Fibroblast of lung (primary cell): ENCODE measurements around the gene UTF1. TPM values are rescaled to one million over a fixed set of nuclear protein-coding genes. Genes with fewer than 3 reads are reported as not detected.

Experiments used
- DNase-seq, 2 donors: peaks; one replicate each; pipeline versions ENCODE4 v3.0.0 to v3.0.0-alpha.2; 2010; ENCODE audit warnings: low read depth in 2 of 2
- H2AFZ ChIP-seq: 2 replicates; pipeline ENCODE4 v1.5.1; 2012; ENCODE audit warnings: low read length, control low read depth, inconsistent platforms
- H3K27ac ChIP-seq: 2 replicates; pipeline ENCODE4 v1.5.1; 2011; ENCODE audit warnings: low read length, control low read depth; ENCODE audit not compliant: insufficient read depth
- H3K27me3 ChIP-seq: 2 replicates; pipeline ENCODE4 v1.5.1; 2011; ENCODE audit warnings: mild to moderate bottlenecking, low read length; ENCODE audit not compliant: control insufficient read depth, insufficient read depth
- H3K36me3 ChIP-seq: 2 replicates; pipeline ENCODE4 v1.5.1; 2011; ENCODE audit warnings: low read length; ENCODE audit not compliant: control insufficient read depth, insufficient read depth
- H3K4me1 ChIP-seq: 2 replicates; pipeline ENCODE4 v1.5.1; 2011; ENCODE audit warnings: low read length; ENCODE audit not compliant: control insufficient read depth, insufficient read depth; ENCODE audit errors: extremely low read depth
- H3K4me2 ChIP-seq: 2 replicates; pipeline ENCODE4 v1.5.1; 2011; ENCODE audit warnings: low read length, control low read depth; ENCODE audit not compliant: insufficient read depth; ENCODE audit errors: extremely low read depth
- H3K4me3 ChIP-seq, 4 experiments: fragments of 200-600 bp in 1 of 4; sonication (generic) in 1 of 4; replicated peaks in 1 of 4; 2 replicates each; pipeline ENCODE4 v1.5.1; 2011 to 2016; ENCODE audit warnings: low read length in 4 of 4, low read depth in 3 of 4, mild to moderate bottlenecking in 3 of 4, control low read depth in 2 of 4, inconsistent platforms in 1 of 4, mixed read lengths in 1 of 4; ENCODE audit not compliant: insufficient read depth in 1 of 4; ENCODE audit errors: control extremely low read depth in 1 of 4
- H3K79me2 ChIP-seq: 2 replicates; pipeline ENCODE4 v1.5.1; 2012; ENCODE audit warnings: mild to moderate bottlenecking, low read length, inconsistent platforms; ENCODE audit not compliant: control insufficient read depth, insufficient read depth
- H3K9ac ChIP-seq: 2 replicates; pipeline ENCODE4 v1.5.1; 2011; ENCODE audit warnings: mild to moderate bottlenecking, low read length, control low read depth; ENCODE audit not compliant: insufficient read depth
- H3K9me3 ChIP-seq: 2 replicates; pipeline ENCODE4 v1.5.1; 2012; ENCODE audit warnings: low read depth, low read length; ENCODE audit not compliant: control insufficient read depth, insufficient read depth
- H4K20me1 ChIP-seq: 2 replicates; pipeline ENCODE4 v1.5.1; 2011; ENCODE audit warnings: low read length; ENCODE audit not compliant: control insufficient read depth, insufficient read depth; ENCODE audit errors: extremely low read depth
- CTCF ChIP-seq, 2 donors: IDR thresholded peaks in 1 of 2; conservative IDR thresholded peaks in 1 of 2; 1 replicate in 1 of 2; 2 replicates in 1 of 2; pipeline ENCODE4 v1.5.1; 2011 to 2012; ENCODE audit warnings: low read length in 2 of 2, control low read depth in 1 of 2, inconsistent platforms in 1 of 2, low read depth in 1 of 2, mild to moderate bottlenecking in 1 of 2
- EZH2 ChIP-seq: IDR thresholded peaks from 2 replicates; pipeline ENCODE4 v1.5.1; 2012; ENCODE audit warnings: low read length, control low read depth, mild to moderate bottlenecking; ENCODE audit errors: missing control alignments
- polyA plus RNA-seq, 2 donors: library from polyadenylated mRNA; depleted of rRNA in 1 of 2; stranded (reverse) in 1 of 2; unstranded in 1 of 2; fragments of >200 nt; gene quantifications; 2 replicates each; pipeline ENCODE4 v1.2.1, GENCODE V29; 2011 to 2012; ENCODE audit warnings: missing spikeins in 1 of 2
- total RNA-seq: library from RNA; depleted of rRNA; stranded (reverse); fragments of >200 nt; gene quantifications from 2 replicates; pipeline ENCODE4 v1.2.1, GENCODE V29; 2014

UTF1 gene
- total and polyA plus RNA-seq, 2 donors (not counting 1 experiment from before 2014, with no cell fraction given): not detected

GRCh38 chr10:133259602-133259989, 29.6 kb downstream of the UTF1 start:
- Histone ChIP-seq H3K4me2 (peak overlapping the region; percentile 37), H3K27ac (peak overlapping the region; percentile 89), H3K9me3 (no peaks in the 10 kb centered on the region), H3K4me3 (no peak overlapping the region), H3K9ac (no peak overlapping the region), H3K79me2 (no peaks in the 10 kb centered on the region), H3K27me3 (no peaks in the 10 kb centered on the region), H4K20me1 (no peaks in the 10 kb centered on the region), H3K36me3 (no peaks in the 10 kb centered on the region), H3K4me1 (peaks cover 27% of the 10 kb centered on the region), H2AFZ (no peak overlapping the region)
- TF ChIP-seq EZH2 (no peak), CTCF (conservative IDR thresholded peaks at IDR 0.05 in 1 of 2, IDR thresholded peaks at IDR 0.05 in 1 of 2; ENCODE audit: low read depth in 1 of 2, low read length in 2 of 2) (no peak)
- no peak for DNase-seq

GRCh38 chr10:133260895-133261725, 31.1 kb downstream of the UTF1 start:
- H3K4me1 ChIP-seq: peaks cover 27% of the 10 kb centered on the region
- no peaks in the 10 kb centered on the region for H3K36me3 ChIP-seq
- H4K20me1 ChIP-seq: no peaks in the 10 kb centered on the region
- H3K79me2 ChIP-seq: no peaks in the 10 kb centered on the region
- TF ChIP-seq EZH2: no peak
- TF ChIP-seq CTCF (conservative IDR thresholded peaks at IDR 0.05 in 1 of 2, IDR thresholded peaks at IDR 0.05 in 1 of 2; ENCODE audit: low read depth in 1 of 2, low read length in 2 of 2): no peak
- peak in 1 of 2 donors; percentile 13 for DNase-seq
- H3K27me3 ChIP-seq: no peaks in the 10 kb centered on the region
- peak overlapping the region; percentile 75 for H3K27ac ChIP-seq
- H2AFZ ChIP-seq: no peak overlapping the region
- H3K4me2 ChIP-seq: peak overlapping the region; percentile 88
- peak overlapping the region; percentile 76 for H3K9ac ChIP-seq
- H3K9me3 ChIP-seq: no peaks in the 10 kb centered on the region
- H3K4me3 ChIP-seq: peak overlapping the region; percentile 28 to 56 (median 41)

DNA sequence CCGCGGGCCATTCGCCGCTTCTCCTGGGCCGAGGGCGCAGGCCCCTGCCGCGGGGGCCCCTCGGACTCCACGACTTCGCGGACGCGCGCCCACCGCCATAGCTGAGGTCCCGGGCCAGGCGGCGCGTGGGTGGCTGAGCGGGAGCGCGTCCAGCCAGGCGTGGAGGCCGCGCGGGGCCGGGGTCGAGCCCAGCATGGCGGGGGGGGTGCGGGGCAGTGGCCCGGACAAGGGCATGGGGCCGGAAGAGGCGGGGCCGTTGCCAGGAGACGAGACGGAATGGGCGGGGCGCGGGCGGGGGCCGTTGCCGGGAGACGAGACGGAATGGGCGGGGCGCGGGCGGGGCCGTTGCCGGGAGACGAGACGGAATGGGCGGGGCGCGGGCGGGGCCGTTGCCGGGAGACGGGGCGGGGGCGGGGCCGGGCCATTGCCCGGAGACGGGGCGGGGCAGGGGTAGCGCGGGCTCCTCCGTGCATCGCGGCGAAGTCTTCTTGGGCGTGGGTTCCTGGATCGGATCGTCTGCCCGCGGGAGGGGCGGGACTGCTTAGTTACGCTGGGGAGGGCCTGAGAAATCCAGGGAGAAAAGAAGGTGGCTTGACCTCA, 31.8 kb downstream of the UTF1 start:
- H3K4me2 ChIP-seq: peak overlapping the region; percentile 88
- H3K27me3 ChIP-seq: no peaks in the 10 kb centered on the region
- H3K79me2 ChIP-seq: no peaks in the 10 kb centered on the region
- peak overlapping the region; percentile 76 for H3K9ac ChIP-seq
- H3K36me3 ChIP-seq: no peaks in the 10 kb centered on the region
- peak overlapping the region; percentile 75 for H3K27ac ChIP-seq
- DNase-seq: peak; percentile 50 to 55
- H3K9me3 ChIP-seq: no peaks in the 10 kb centered on the region
- H2AFZ ChIP-seq: no peak overlapping the region
- H3K4me3 ChIP-seq: peak overlapping the region; percentile 9 to 56 (median 41)
- peaks cover 27% of the 10 kb centered on the region for H3K4me1 ChIP-seq
- TF ChIP-seq EZH2 (no peak), CTCF (conservative IDR thresholded peaks at IDR 0.05 in 1 of 2, IDR thresholded peaks at IDR 0.05 in 1 of 2; ENCODE audit: low read depth in 1 of 2, low read length in 2 of 2) (no peak)
- no peaks in the 10 kb centered on the region for H4K20me1 ChIP-seq
